CD4-positive, alpha-beta T cell (primary cell): Measurements from ENCODE around the gene SRPRB. TPM values are rescaled to one million over a fixed set of nuclear protein-coding genes. Genes with fewer than 3 reads are reported as not detected.

Experiments used
- ATAC-seq: fragments of 200-7000 bp; cut with Tn5 transposase; one replicate; pipeline ENCODE4 v1.10.0; 2022; ENCODE audit warnings: mild to moderate bottlenecking; ENCODE audit not compliant: poor library complexity
- CTCF ChIA-PET: fragments of 350-600 bp; sonication (Branson Sonifier 250); formaldehyde crosslinking; loops from one replicate; lab custom pipeline; 2021; ENCODE audit warnings: antibody characterized with exemption, inconsistent platforms; lab: Charles Lee
- POLR2A ChIA-PET: fragments of 350-600 bp; sonication (Branson Sonifier 250); formaldehyde crosslinking; loops from one replicate; lab custom pipeline; 2021; ENCODE audit warnings: antibody characterized with exemption, inconsistent platforms; lab: Charles Lee
- DNase-seq, 14 experiments: peaks; one replicate each; pipeline ENCODE4 v3.0.0-alpha.2; 2013 to 2020; ENCODE audit warnings: mixed read lengths in 2 of 14
- H3K27ac ChIP-seq, 2 donors: one replicate each; pipeline versions ENCODE4 v1.5.1 to v1.7.0; 2013; ENCODE audit warnings: low read length in 2 of 2, low read depth in 1 of 2, mild to moderate bottlenecking in 1 of 2
- H3K27me3 ChIP-seq, 2 experiments: 1 replicate in 1 of 2; 2 replicates in 1 of 2; pipeline versions ENCODE4 v1.6.1 to v1.7.0; 2013; ENCODE audit warnings: low read length in 2 of 2, control low read depth in 1 of 2, mild to moderate bottlenecking in 1 of 2, moderate library complexity in 1 of 2; ENCODE audit not compliant: insufficient read depth in 2 of 2, control insufficient read depth in 1 of 2
- H3K36me3 ChIP-seq: one replicate; pipeline ENCODE4 v1.6.1; 2013; ENCODE audit warnings: low read length, control low read depth; ENCODE audit not compliant: insufficient read depth
- H3K4me1 ChIP-seq: one replicate; pipeline ENCODE4 v1.6.1; 2013; ENCODE audit warnings: low read length, control low read depth; ENCODE audit not compliant: insufficient read depth
- H3K4me3 ChIP-seq: one replicate; pipeline ENCODE4 v1.5.1; 2013; ENCODE audit warnings: mild to moderate bottlenecking, low read length, moderate library complexity
- H3K9me3 ChIP-seq, 2 experiments: 1 replicate in 1 of 2; 2 replicates in 1 of 2; pipeline versions ENCODE4 v1.6.1 to v1.7.0; 2013; ENCODE audit warnings: low read length in 2 of 2, mild to moderate bottlenecking in 2 of 2, control low read depth in 1 of 2, moderate library complexity in 1 of 2; ENCODE audit not compliant: control insufficient read depth in 1 of 2, insufficient read depth in 1 of 2
- H3K27ac Mint-ChIP-seq: one replicate; pipeline ENCODE4 v1.8.0; 2020; ENCODE audit warnings: mixed read lengths
- H3K27me3 Mint-ChIP-seq: one replicate; pipeline ENCODE4 v1.8.0; 2021; ENCODE audit warnings: mixed read lengths
- H3K36me3 Mint-ChIP-seq: one replicate; pipeline ENCODE4 v1.8.0; 2021; ENCODE audit warnings: low read depth, mixed read lengths
- H3K4me1 Mint-ChIP-seq: one replicate; pipeline ENCODE4 v1.8.0; 2021; ENCODE audit warnings: low read depth, mixed read lengths
- H3K4me3 Mint-ChIP-seq: one replicate; pipeline ENCODE4 v1.8.0; 2020; ENCODE audit warnings: mild to moderate bottlenecking, mixed read lengths
- H3K9me3 Mint-ChIP-seq: one replicate; pipeline ENCODE4 v1.8.0; 2020; ENCODE audit warnings: mixed read lengths
- intact Hi-C, 2 experiments: fragments of 100-400 bp; cut with DNase I in 1 of 2; cut with micrococcal nuclease in 1 of 2; formaldehyde crosslinking; loops; one replicate each; pipeline versions ENCODE4 v1.15.1 to v1.9.0; 2023 to 2025; cut with DNase I, micrococcal nuclease
- total RNA-seq, 174 experiments: library from RNA in 2 of 174; stranded (reverse) in 2 of 174; gene quantifications; one replicate each; pipeline ENCODE4 v1.2.3 and lab custom pipeline; 2021 to 2026
- TF ChIP-seq, protein P1 (sequence below): fragments of 200-600 bp; IDR thresholded peaks from one replicate; pipeline ENCODE4 v1.8.0; 2022; ENCODE audit warnings: antibody characterized with exemption, mild to moderate bottlenecking

The SRPRB gene
- total RNA-seq, 2 experiments from 2014 or later, result 19.1 to 19.9 TPM

DNA sequence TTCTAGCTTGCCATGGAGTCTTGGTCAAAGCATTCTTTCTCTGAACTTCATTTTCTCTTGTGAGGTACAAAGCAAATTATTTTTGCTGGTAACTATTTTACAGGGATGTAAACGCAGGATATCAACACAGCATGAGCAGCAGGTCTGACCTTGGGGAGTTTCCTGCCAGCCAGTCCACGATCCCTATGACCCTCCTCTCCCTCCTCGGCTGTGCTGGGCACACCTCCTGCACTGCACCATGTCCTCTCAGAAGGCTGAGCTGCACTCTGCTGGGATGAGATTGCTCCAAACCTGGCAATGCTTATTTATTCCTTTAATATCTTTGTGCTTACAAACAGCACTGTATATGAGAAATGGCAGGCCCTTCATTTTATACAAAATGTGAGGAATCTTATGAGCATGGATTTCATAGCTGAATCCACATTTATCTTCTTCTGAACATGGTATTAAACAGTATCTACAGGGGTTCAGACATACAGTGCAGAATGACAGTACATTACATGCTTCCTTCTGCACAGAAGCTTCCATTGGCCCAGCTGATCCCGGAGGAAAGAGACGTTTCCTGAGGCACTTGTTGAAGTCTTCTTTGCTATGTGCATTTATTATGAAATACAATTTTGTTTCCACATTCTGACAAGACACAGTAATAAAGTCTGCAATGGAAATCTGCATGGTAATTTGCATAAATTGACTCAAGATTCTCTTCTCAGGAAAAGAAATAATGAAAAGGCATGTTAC, 48.8 kb downstream of the SRPRB start:
- TF ChIP-seq, protein P1, sequence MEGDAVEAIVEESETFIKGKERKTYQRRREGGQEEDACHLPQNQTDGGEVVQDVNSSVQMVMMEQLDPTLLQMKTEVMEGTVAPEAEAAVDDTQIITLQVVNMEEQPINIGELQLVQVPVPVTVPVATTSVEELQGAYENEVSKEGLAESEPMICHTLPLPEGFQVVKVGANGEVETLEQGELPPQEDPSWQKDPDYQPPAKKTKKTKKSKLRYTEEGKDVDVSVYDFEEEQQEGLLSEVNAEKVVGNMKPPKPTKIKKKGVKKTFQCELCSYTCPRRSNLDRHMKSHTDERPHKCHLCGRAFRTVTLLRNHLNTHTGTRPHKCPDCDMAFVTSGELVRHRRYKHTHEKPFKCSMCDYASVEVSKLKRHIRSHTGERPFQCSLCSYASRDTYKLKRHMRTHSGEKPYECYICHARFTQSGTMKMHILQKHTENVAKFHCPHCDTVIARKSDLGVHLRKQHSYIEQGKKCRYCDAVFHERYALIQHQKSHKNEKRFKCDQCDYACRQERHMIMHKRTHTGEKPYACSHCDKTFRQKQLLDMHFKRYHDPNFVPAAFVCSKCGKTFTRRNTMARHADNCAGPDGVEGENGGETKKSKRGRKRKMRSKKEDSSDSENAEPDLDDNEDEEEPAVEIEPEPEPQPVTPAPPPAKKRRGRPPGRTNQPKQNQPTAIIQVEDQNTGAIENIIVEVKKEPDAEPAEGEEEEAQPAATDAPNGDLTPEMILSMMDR, result no peak
- ChIA-PET CTCF (no interaction called here), POLR2A (no interaction called here)
- H3K27me3 Mint-ChIP-seq, result no peaks in the 10 kb centered on the region
- peaks cover 3% of the 10 kb centered on the region for H3K4me1 ChIP-seq
- H3K9me3 Mint-ChIP-seq, result no peaks in the 10 kb centered on the region
- H3K27ac Mint-ChIP-seq, result no peak overlapping the region
- no peak for ATAC-seq
- no peaks in the 10 kb centered on the region for H3K4me1 Mint-ChIP-seq
- no peaks in the 10 kb centered on the region for H3K36me3 Mint-ChIP-seq
- no peaks in the 10 kb centered on the region for H3K9me3 ChIP-seq
- intact Hi-C loops, result loop anchor here in 1 of 2 experiments (5.0 kb wide), 1 partner anchor 77 kb away; no protein-coding TSS in a partner anchor
- no peaks in the 10 kb centered on the region for H3K36me3 ChIP-seq
- H3K4me3 Mint-ChIP-seq, result no peak overlapping the region
- H3K4me3 ChIP-seq, result no peak overlapping the region
- H3K27ac ChIP-seq, result no peak overlapping the region
- no peak for DNase-seq
- no peaks in the 10 kb centered on the region for H3K27me3 ChIP-seq

DNA sequence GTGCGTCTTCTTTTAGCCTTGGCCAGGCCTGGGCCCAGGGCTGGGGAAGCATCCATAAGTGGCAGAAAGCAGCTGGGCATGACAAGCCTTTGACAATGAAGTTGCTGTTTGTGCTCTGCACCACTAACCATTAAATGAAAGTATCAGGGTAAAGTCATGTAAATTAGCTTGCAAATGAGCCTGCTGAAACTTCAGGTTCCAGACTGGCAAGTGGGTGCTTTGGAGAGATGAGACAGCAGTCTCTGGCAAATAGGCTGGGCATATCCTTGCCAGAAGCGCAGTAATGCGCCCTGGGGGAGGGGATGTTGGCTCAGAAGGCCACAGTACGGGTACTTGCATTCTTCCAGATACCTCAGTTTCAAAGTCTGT, 49.4 kb downstream of the SRPRB start:
- H3K36me3 ChIP-seq, result no peaks in the 10 kb centered on the region
- no peaks in the 10 kb centered on the region for H3K9me3 ChIP-seq
- H3K4me1 ChIP-seq, result peaks cover 3% of the 10 kb centered on the region
- no peaks in the 10 kb centered on the region for H3K36me3 Mint-ChIP-seq
- ChIA-PET CTCF (no interaction called here), POLR2A (no interaction called here)
- H3K27ac ChIP-seq, result no peak overlapping the region
- TF ChIP-seq, protein P1, result no peak
- H3K4me1 Mint-ChIP-seq, result no peaks in the 10 kb centered on the region
- H3K4me3 Mint-ChIP-seq, result no peak overlapping the region
- no peak overlapping the region for H3K27ac Mint-ChIP-seq
- intact Hi-C loops, result loop anchor here in 1 of 2 experiments (5.0 kb wide), 1 partner anchor 78 kb away; no protein-coding TSS in a partner anchor
- H3K9me3 Mint-ChIP-seq, result no peaks in the 10 kb centered on the region
- H3K27me3 Mint-ChIP-seq, result no peaks in the 10 kb centered on the region
- ATAC-seq (no peak), DNase-seq (no peak)
- no peak overlapping the region for H3K4me3 ChIP-seq
- no peaks in the 10 kb centered on the region for H3K27me3 ChIP-seq

DNA sequence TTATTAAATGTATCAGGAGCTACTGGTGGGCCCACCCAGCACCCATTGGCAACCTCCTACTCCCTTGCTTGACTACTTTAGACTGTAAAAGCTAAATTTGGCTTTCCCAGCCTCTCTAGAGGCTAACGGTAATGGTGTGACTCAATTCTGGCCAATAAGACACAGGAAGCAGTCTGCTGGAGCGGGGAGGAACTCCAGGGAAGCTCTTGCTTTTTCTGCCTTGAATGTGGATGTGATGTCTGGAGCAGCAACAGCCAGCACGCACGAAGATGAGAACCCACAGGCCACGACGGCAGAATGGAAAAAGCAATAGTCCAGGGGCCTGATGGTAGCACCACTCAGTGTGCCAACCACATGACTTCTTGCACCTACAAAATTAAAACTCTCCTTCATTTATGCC, 50.2 kb downstream of the SRPRB start:
- ATAC-seq (no peak), DNase-seq (no peak)
- Mint-ChIP-seq H3K9me3 (no peaks in the 10 kb centered on the region), H3K4me3 (no peak overlapping the region), H3K27me3 (no peaks in the 10 kb centered on the region), H3K4me1 (no peaks in the 10 kb centered on the region), H3K27ac (no peak overlapping the region), H3K36me3 (no peaks in the 10 kb centered on the region)
- Histone ChIP-seq H3K27me3 (no peaks in the 10 kb centered on the region), H3K27ac (no peak overlapping the region), H3K9me3 (no peaks in the 10 kb centered on the region), H3K36me3 (no peaks in the 10 kb centered on the region), H3K4me3 (no peak overlapping the region), H3K4me1 (peaks cover 3% of the 10 kb centered on the region)
- ChIA-PET POLR2A (no interaction called here), CTCF (no interaction called here)
- intact Hi-C loops, result loop anchor here in 1 of 2 experiments (5.0 kb wide), 1 partner anchor 78 kb away; no protein-coding TSS in a partner anchor
- TF ChIP-seq, protein P1, result no peak
